ENCODE data around the gene INSIG1. TPM values are rescaled to one million over a fixed set of nuclear protein-coding genes. Genes with fewer than 3 reads are reported as not detected.

The INSIG1 gene
- total RNA-seq, 2 donors from 2014 or later = 37.3 to 42.3 TPM

- intact Hi-C loops (cut with DNase I) = loop anchor here (5.0 kb wide), 2 partner anchors 39 to 94 kb away; no protein-coding TSS in a partner anchor
- DNase-seq (no peak), ATAC-seq (no peak)
Observed at GRCh38 chr7:155296006-155296787, 1.5 kb upstream of the INSIG1 start.

GRCh38 chr7:155296788-155297516, 726 bp upstream of the INSIG1 start:
- peak; percentile 54 to 58 for ATAC-seq
- intact Hi-C loops (cut with DNase I) = loop anchor here (5.0 kb wide), 2 partner anchors 40 to 95 kb away; no protein-coding TSS in a partner anchor

GRCh38 chr7:155298288-155298833, 683 bp downstream of the INSIG1 start:
- intact Hi-C loops (cut with DNase I) = loop anchor here (5.0 kb wide), 2 partner anchors 41 to 96 kb away; no protein-coding TSS in a partner anchor
- peak; percentile 33 for DNase-seq
- ATAC-seq = peak; percentile 1 to 2

More at GRCh38 chr7:155296788-155297516, 726 bp upstream of the INSIG1 start:
- peak; percentile 79 for DNase-seq

- intact Hi-C loops (cut with DNase I) = loop anchor here (5.0 kb wide), 2 partner anchors 42 to 97 kb away; no protein-coding TSS in a partner anchor
- peak; percentile 76 to 88 for ATAC-seq
Observed at GRCh38 chr7:155298834-155299534, 1.3 kb downstream of the INSIG1 start.

GRCh38 chr7:155299535-155300202, 2.0 kb downstream of the INSIG1 start:
- no peak for DNase-seq
- intact Hi-C loops (cut with DNase I) = loop anchor here (5.0 kb wide), 2 partner anchors 42 to 97 kb away; no protein-coding TSS in a partner anchor

More at GRCh38 chr7:155298834-155299534, 1.3 kb downstream of the INSIG1 start:
- peak; percentile 95 for DNase-seq

GRCh38 chr7:155300641-155301452, 3.2 kb downstream of the INSIG1 start:
- no peak for DNase-seq
- no peak for ATAC-seq
- intact Hi-C loops (cut with DNase I) = no loop called here

More at GRCh38 chr7:155299535-155300202, 2.0 kb downstream of the INSIG1 start:
- no peak for ATAC-seq

GRCh38 chr7:155303039-155303593, 5.4 kb downstream of the INSIG1 start:
- no peak for ATAC-seq
- intact Hi-C loops (cut with DNase I) = no loop called here

GRCh38 chr7:155303897-155304296, 6.2 kb downstream of the INSIG1 start:
- intact Hi-C loops (cut with DNase I) = no loop called here

More at GRCh38 chr7:155303039-155303593, 5.4 kb downstream of the INSIG1 start:
- DNase-seq = no peak

GRCh38 chr7:155305231-155305904, 7.7 kb downstream of the INSIG1 start:
- DNase-seq (no peak), ATAC-seq (no peak)
- intact Hi-C loops (cut with DNase I) = no loop called here

More at GRCh38 chr7:155303897-155304296, 6.2 kb downstream of the INSIG1 start:
- ATAC-seq (no peak), DNase-seq (no peak)

- no peak for DNase-seq
- peak; percentile 31 to 60 for ATAC-seq
- intact Hi-C loops (cut with DNase I) = no loop called here
Observed at GRCh38 chr7:155306673-155307470, 9.2 kb downstream of the INSIG1 start.

GRCh38 chr7:155308330-155309020, 10.8 kb downstream of the INSIG1 start:
- ATAC-seq = no peak
- no peak for DNase-seq
- intact Hi-C loops (cut with DNase I) = no loop called here

GRCh38 chr7:155309021-155309338, 11.3 kb downstream of the INSIG1 start:
- DNase-seq = no peak
- ATAC-seq = no peak
- intact Hi-C loops (cut with DNase I) = no loop called here

GRCh38 chr7:155310425-155311114, 12.9 kb downstream of the INSIG1 start:
- peak in 1 of 2 donors; percentile 21 for ATAC-seq
- intact Hi-C loops (cut with DNase I) = no loop called here
- DNase-seq = no peak

- ATAC-seq = no peak
- no peak for DNase-seq
- intact Hi-C loops (cut with DNase I) = no loop called here
Observed at GRCh38 chr7:155311826-155312537, 14.3 kb downstream of the INSIG1 start.
